Endothelial cell (in vitro differentiated cells): Measurements from ENCODE around the gene RNF182. TPM values are rescaled to one million over a fixed set of nuclear protein-coding genes. Genes with fewer than 3 reads are reported as not detected.

Source experiments
- DNase-seq: peaks from one replicate; pipeline ENCODE4 v3.0.0; 2021; ENCODE audit warnings: low spot score
- H3K27ac Mint-ChIP-seq: one replicate; pipeline ENCODE4 v1.8.0; 2021; ENCODE audit warnings: mixed read lengths, inconsistent platforms; ENCODE audit not compliant: unreplicated experiment
- H3K27me3 Mint-ChIP-seq: one replicate; pipeline ENCODE4 v1.8.0; 2021; ENCODE audit warnings: mild to moderate bottlenecking, moderate library complexity, mixed read lengths, inconsistent platforms; ENCODE audit not compliant: unreplicated experiment
- H3K36me3 Mint-ChIP-seq: one replicate; pipeline ENCODE4 v1.8.0; 2021; ENCODE audit warnings: mild to moderate bottlenecking, low read depth, mixed read lengths, inconsistent platforms; ENCODE audit not compliant: unreplicated experiment
- H3K4me1 Mint-ChIP-seq: one replicate; pipeline ENCODE4 v1.8.0; 2021; ENCODE audit warnings: mild to moderate bottlenecking, mixed read lengths, inconsistent platforms; ENCODE audit not compliant: unreplicated experiment
- H3K4me3 Mint-ChIP-seq: one replicate; pipeline ENCODE4 v1.8.0; 2021; ENCODE audit warnings: mild to moderate bottlenecking, mixed read lengths, inconsistent platforms; ENCODE audit not compliant: unreplicated experiment
- H3K9me3 Mint-ChIP-seq: one replicate; pipeline ENCODE4 v1.8.0; 2021; ENCODE audit warnings: mixed read lengths, inconsistent platforms; ENCODE audit not compliant: unreplicated experiment
- CTCF ChIP-seq: fragments of 200-600 bp; sonication (generic); IDR thresholded peaks from one replicate; pipeline ENCODE4 v1.5.0; 2021; ENCODE audit warnings: antibody characterized with exemption; ENCODE audit not compliant: unreplicated experiment
- total RNA-seq: library from RNA; stranded (reverse); fragmentation: NEBNext Ultra II Directional; extraction: Animal tissue kit (Norgen Biotek cat#: 25700); gene quantifications from one replicate; pipeline ENCODE4 v1.2.1, GENCODE V29; 2021; ENCODE audit not compliant: unreplicated experiment

Gene RNF182
- total RNA-seq, 1 donor from 2014 or later = 2.7 TPM

GRCh38 chr6:13993416-13993815 is 68.7 kb downstream of the RNF182 start:
- no peaks in the 10 kb centered on the region for H3K9me3 Mint-ChIP-seq
- H3K27ac Mint-ChIP-seq = no peak overlapping the region
- no peaks in the 10 kb centered on the region for H3K4me1 Mint-ChIP-seq
- no peaks in the 10 kb centered on the region for H3K27me3 Mint-ChIP-seq
- DNase-seq = no peak
- TF ChIP-seq CTCF = no peak
- no peak overlapping the region for H3K4me3 Mint-ChIP-seq
- H3K36me3 Mint-ChIP-seq = no peaks in the 10 kb centered on the region

GRCh38 chr6:13998356-13998755 is 73.6 kb downstream of the RNF182 start:
- no peak overlapping the region for H3K27ac Mint-ChIP-seq
- TF ChIP-seq CTCF = no peak

GRCh38 chr6:14000901-14001300 is 76.1 kb downstream of the RNF182 start:
- TF ChIP-seq CTCF = no peak
- Mint-ChIP-seq H3K27me3 (no peaks in the 10 kb centered on the region), H3K4me3 (no peak overlapping the region), H3K9me3 (no peaks in the 10 kb centered on the region), H3K27ac (no peak overlapping the region), H3K36me3 (no peaks in the 10 kb centered on the region), H3K4me1 (no peaks in the 10 kb centered on the region)
- DNase-seq = no peak

More at GRCh38 chr6:13998356-13998755, 73.6 kb downstream of the RNF182 start:
- no peaks in the 10 kb centered on the region for H3K27me3 Mint-ChIP-seq
- no peak overlapping the region for H3K4me3 Mint-ChIP-seq
- DNase-seq = no peak
- no peaks in the 10 kb centered on the region for H3K9me3 Mint-ChIP-seq
- no peaks in the 10 kb centered on the region for H3K36me3 Mint-ChIP-seq
- H3K4me1 Mint-ChIP-seq = no peaks in the 10 kb centered on the region

- Mint-ChIP-seq H3K4me3 (no peak overlapping the region), H3K27me3 (no peaks in the 10 kb centered on the region), H3K36me3 (no peaks in the 10 kb centered on the region), H3K9me3 (no peaks in the 10 kb centered on the region), H3K4me1 (no peaks in the 10 kb centered on the region), H3K27ac (no peak overlapping the region)
- DNase-seq = no peak
- no peak for TF ChIP-seq CTCF
Measured at GRCh38 chr6:14001329-14002012, 76.7 kb downstream of the RNF182 start.

- Mint-ChIP-seq H3K27me3 (no peaks in the 10 kb centered on the region), H3K27ac (no peak overlapping the region), H3K36me3 (no peaks in the 10 kb centered on the region), H3K4me1 (no peaks in the 10 kb centered on the region), H3K9me3 (no peaks in the 10 kb centered on the region), H3K4me3 (no peak overlapping the region)
- TF ChIP-seq CTCF = no peak
- DNase-seq = no peak
Measured at GRCh38 chr6:14002176-14002947, 77.6 kb downstream of the RNF182 start.
